GM23338 (cell line): ENCODE measurements around the gene TMEM273. TPM values are rescaled to one million over a fixed set of nuclear protein-coding genes. Genes with fewer than 3 reads are reported as not detected.

ENCODE experiments used
- ATAC-seq: fragments of 200-7000 bp; cut with Tn5 transposase; 3 replicates; pipeline ENCODE4 v1.9.1; 2020
- DNase-seq: peaks from one replicate; pipeline ENCODE4 v3.0.0-alpha.2; 2015; ENCODE audit warnings: low spot score
- H2AFZ ChIP-seq: fragments of 200-600 bp; sonication (generic); 2 replicates; pipeline ENCODE4 v1.8.0; 2016; ENCODE audit warnings: antibody characterized with exemption, mild to moderate bottlenecking, moderate library complexity
- H3F3A ChIP-seq: fragments of 200-600 bp; sonication (generic); replicated peaks from 2 replicates; pipeline ENCODE4 v1.8.0; 2017; ENCODE audit warnings: antibody characterized with exemption, mixed run types, low read depth
- H3K27ac ChIP-seq: fragments of 200-600 bp; sonication (generic); 2 replicates; pipeline ENCODE4 v1.6.1; 2016; ENCODE audit warnings: low read depth
- H3K27me3 ChIP-seq: fragments of 200-600 bp; sonication (generic); 2 replicates; pipeline ENCODE4 v1.8.0; 2016; ENCODE audit warnings: mild to moderate bottlenecking, mixed run types, moderate library complexity; ENCODE audit not compliant: insufficient read depth
- H3K36me3 ChIP-seq: fragments of 200-600 bp; sonication (generic); 2 replicates; pipeline ENCODE4 v1.8.0; 2016; ENCODE audit warnings: mild to moderate bottlenecking; ENCODE audit not compliant: insufficient read depth
- H3K4me1 ChIP-seq: fragments of 200-600 bp; sonication (generic); 2 replicates; pipeline ENCODE4 v1.8.0; 2016; ENCODE audit warnings: mild to moderate bottlenecking, moderate library complexity; ENCODE audit not compliant: insufficient read depth
- H3K4me2 ChIP-seq: fragments of 200-600 bp; sonication (generic); 2 replicates; pipeline ENCODE4 v1.7.1; 2017; ENCODE audit warnings: mixed run types
- H3K4me3 ChIP-seq: fragments of 200-600 bp; sonication (generic); 2 replicates; pipeline ENCODE4 v1.6.1; 2016; ENCODE audit warnings: mixed run types
- H3K79me2 ChIP-seq: fragments of 200-600 bp; sonication (generic); replicated peaks from 2 replicates; pipeline ENCODE4 v1.8.0; 2017; ENCODE audit warnings: mild to moderate bottlenecking; ENCODE audit not compliant: insufficient read depth
- H3K9me2 ChIP-seq: fragments of 200-600 bp; sonication (generic); 2 replicates; pipeline ENCODE4 v1.8.0; 2017; ENCODE audit not compliant: insufficient read depth
- H4K20me1 ChIP-seq: fragments of 200-600 bp; sonication (generic); replicated peaks from 2 replicates; pipeline ENCODE4 v1.8.0; 2017; ENCODE audit warnings: mild to moderate bottlenecking; ENCODE audit not compliant: insufficient read depth
- H3K27ac Mint-ChIP-seq: 2 replicates; pipeline ENCODE4 v1.8.0; 2020; ENCODE audit warnings: inconsistent platforms, mild to moderate bottlenecking, moderate library complexity, mixed read lengths
- H3K27me3 Mint-ChIP-seq: 3 replicates; pipeline ENCODE4 v1.8.0; 2022; ENCODE audit warnings: low read depth, mild to moderate bottlenecking, moderate library complexity, mixed read lengths, inconsistent platforms; ENCODE audit not compliant: insufficient read depth, poor library complexity
- H3K36me3 Mint-ChIP-seq: 3 replicates; pipeline ENCODE4 v1.8.0; 2021; ENCODE audit warnings: low read depth, mild to moderate bottlenecking, inconsistent platforms, moderate library complexity, mixed read lengths
- H3K4me1 Mint-ChIP-seq: 3 replicates; pipeline ENCODE4 v1.8.0; 2020; ENCODE audit warnings: mild to moderate bottlenecking, inconsistent platforms, mixed read lengths
- H3K4me3 Mint-ChIP-seq: 3 replicates; pipeline ENCODE4 v1.8.0; 2021; ENCODE audit warnings: moderate library complexity, mild to moderate bottlenecking, inconsistent platforms, mixed read lengths
- H3K9me3 Mint-ChIP-seq: 3 replicates; pipeline ENCODE4 v1.8.0; 2020; ENCODE audit warnings: moderate library complexity, mild to moderate bottlenecking, inconsistent platforms, mixed read lengths
- CREB1 ChIP-seq: fragments of 250-450 bp; sonication (Bioruptor Pico); IDR thresholded peaks from 2 replicates; pipeline ENCODE4 v1.5.0; 2020; ENCODE audit warnings: low read depth, mild to moderate bottlenecking, moderate library complexity
- EZH2 ChIP-seq: fragments of 200-600 bp; sonication (generic); IDR thresholded peaks from one replicate; pipeline ENCODE4 v1.8.0; 2017; ENCODE audit warnings: antibody characterized with exemption, mild to moderate bottlenecking, low read depth; ENCODE audit not compliant: unreplicated experiment
- EZH2phosphoT487 ChIP-seq: fragments of 200-600 bp; sonication (generic); IDR thresholded peaks from one replicate; pipeline ENCODE4 v1.8.1; 2018; ENCODE audit warnings: antibody characterized with exemption; ENCODE audit not compliant: unreplicated experiment
- JUNB ChIP-seq: IDR thresholded peaks from one replicate; pipeline ENCODE4 v1.6.1; 2016; ENCODE audit warnings: antibody characterized with exemption; ENCODE audit not compliant: unreplicated experiment
- NANOG ChIP-seq: IDR thresholded peaks from 2 replicates; pipeline ENCODE4 v1.6.1; 2016; ENCODE audit warnings: antibody characterized with exemption, borderline replicate concordance
- POLR2AphosphoS5 ChIP-seq: IDR thresholded peaks from 2 replicates; pipeline ENCODE4 v1.6.1; 2016; ENCODE audit warnings: antibody characterized with exemption, low read depth
- STAT1 ChIP-seq: IDR thresholded peaks from one replicate; pipeline ENCODE4 v1.6.1; 2016; ENCODE audit warnings: antibody characterized with exemption; ENCODE audit not compliant: unreplicated experiment
- ZNF114 ChIP-seq: fragments of 250-450 bp; sonication (Bioruptor Pico); IDR thresholded peaks from 2 replicates; pipeline ENCODE4 v1.5.0; 2020; ENCODE audit warnings: mild to moderate bottlenecking, moderate library complexity
- ZNF331 ChIP-seq: fragments of 250-450 bp; sonication (Bioruptor Pico); IDR thresholded peaks from 2 replicates; pipeline ENCODE4 v1.5.0; 2020; ENCODE audit warnings: low read depth, mild to moderate bottlenecking, moderate library complexity
- polyA plus RNA-seq: library from polyadenylated mRNA; unstranded; fragments of >200 nt; fragmentation: Nextera tagmentation; extraction: Ambion mirVana; gene quantifications from 2 replicates; pipeline ENCODE4 v1.2.1, GENCODE V29; 2016
- total RNA-seq: library from RNA; depleted of rRNA; stranded (reverse); fragments of >200 nt; shearing (Covaris generic); gene quantifications from 2 replicates; pipeline ENCODE4 v1.2.3, GENCODE V29; 2014
- TF ChIP-seq, protein P1 (sequence below): fragments of 250-450 bp; sonication (Bioruptor Pico); IDR thresholded peaks from 2 replicates; pipeline ENCODE4 v1.5.0; 2020; ENCODE audit warnings: mild to moderate bottlenecking, moderate library complexity
- TF ChIP-seq, protein P2 (sequence below), 2 experiments: fragments of 200-600 bp in 1 of 2; sonication (generic) in 1 of 2; conservative IDR thresholded peaks; 2 replicates each; pipeline versions ENCODE4 v1.5.1 to v1.6.1; 2016 to 2017; ENCODE audit warnings: antibody characterized with exemption in 2 of 2, low read depth in 2 of 2, mild to moderate bottlenecking in 2 of 2, moderate library complexity in 1 of 2
- TF ChIP-seq, protein P3 (sequence below): IDR thresholded peaks from one replicate; pipeline ENCODE4 v1.6.1; 2018; ENCODE audit warnings: antibody characterized with exemption; ENCODE audit not compliant: unreplicated experiment
- TF ChIP-seq, protein P4 (sequence below): IDR thresholded peaks from 2 replicates; pipeline ENCODE4 v1.6.1; 2016; ENCODE audit warnings: antibody characterized with exemption

TMEM273 gene
- total and polyA plus RNA-seq, 2 experiments from 2014 or later: not detected

DNA sequence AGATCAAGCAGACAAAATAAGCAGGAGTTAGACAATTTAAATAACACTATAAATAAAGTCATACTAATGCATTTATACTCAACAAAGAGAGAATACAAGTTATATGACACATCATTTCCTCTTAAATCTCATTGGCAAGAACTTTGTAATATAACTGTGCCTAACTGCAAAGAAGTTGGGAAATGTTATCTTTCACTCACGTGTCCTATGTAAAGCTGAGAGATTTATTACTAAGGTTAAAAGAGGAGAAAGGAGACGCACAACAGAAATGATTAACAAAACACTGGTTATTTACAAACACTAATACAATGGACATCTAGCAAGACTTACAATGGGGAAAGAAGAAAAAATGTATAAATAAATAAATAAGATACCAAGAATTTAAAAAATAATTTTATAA, 12.7 kb upstream of the TMEM273 start:
- H3F3A ChIP-seq: no peaks in the 10 kb centered on the region
- no peak overlapping the region for H3K4me3 Mint-ChIP-seq
- DNase-seq (no peak), ATAC-seq (no peak)
- no peak overlapping the region for H3K27ac Mint-ChIP-seq
- no peaks in the 10 kb centered on the region for H3K4me1 Mint-ChIP-seq
- H3K36me3 Mint-ChIP-seq: no peaks in the 10 kb centered on the region
- H3K27ac ChIP-seq: no peak overlapping the region
- no peak overlapping the region for H2AFZ ChIP-seq
- H4K20me1 ChIP-seq: no peaks in the 10 kb centered on the region
- H3K4me2 ChIP-seq: no peak overlapping the region
- H3K4me1 ChIP-seq: no peaks in the 10 kb centered on the region
- H3K27me3 ChIP-seq: no peaks in the 10 kb centered on the region
- H3K9me3 Mint-ChIP-seq: no peaks in the 10 kb centered on the region; the same call in 2 of the 3 replicates
- H3K4me3 ChIP-seq: no peak overlapping the region
- H3K27me3 Mint-ChIP-seq: no peaks in the 10 kb centered on the region
- TF ChIP-seq EZH2 (no peak), CREB1 (CRISPR knock-in tag) (no peak), EZH2phosphoT487 (no peak), STAT1 (no peak), JUNB (no peak), ZNF114 (CRISPR knock-in tag) (no peak), ZNF331 (CRISPR knock-in tag) (no peak), POLR2AphosphoS5 (no peak), NANOG (no peak)
- TF ChIP-seq, protein P1, sequence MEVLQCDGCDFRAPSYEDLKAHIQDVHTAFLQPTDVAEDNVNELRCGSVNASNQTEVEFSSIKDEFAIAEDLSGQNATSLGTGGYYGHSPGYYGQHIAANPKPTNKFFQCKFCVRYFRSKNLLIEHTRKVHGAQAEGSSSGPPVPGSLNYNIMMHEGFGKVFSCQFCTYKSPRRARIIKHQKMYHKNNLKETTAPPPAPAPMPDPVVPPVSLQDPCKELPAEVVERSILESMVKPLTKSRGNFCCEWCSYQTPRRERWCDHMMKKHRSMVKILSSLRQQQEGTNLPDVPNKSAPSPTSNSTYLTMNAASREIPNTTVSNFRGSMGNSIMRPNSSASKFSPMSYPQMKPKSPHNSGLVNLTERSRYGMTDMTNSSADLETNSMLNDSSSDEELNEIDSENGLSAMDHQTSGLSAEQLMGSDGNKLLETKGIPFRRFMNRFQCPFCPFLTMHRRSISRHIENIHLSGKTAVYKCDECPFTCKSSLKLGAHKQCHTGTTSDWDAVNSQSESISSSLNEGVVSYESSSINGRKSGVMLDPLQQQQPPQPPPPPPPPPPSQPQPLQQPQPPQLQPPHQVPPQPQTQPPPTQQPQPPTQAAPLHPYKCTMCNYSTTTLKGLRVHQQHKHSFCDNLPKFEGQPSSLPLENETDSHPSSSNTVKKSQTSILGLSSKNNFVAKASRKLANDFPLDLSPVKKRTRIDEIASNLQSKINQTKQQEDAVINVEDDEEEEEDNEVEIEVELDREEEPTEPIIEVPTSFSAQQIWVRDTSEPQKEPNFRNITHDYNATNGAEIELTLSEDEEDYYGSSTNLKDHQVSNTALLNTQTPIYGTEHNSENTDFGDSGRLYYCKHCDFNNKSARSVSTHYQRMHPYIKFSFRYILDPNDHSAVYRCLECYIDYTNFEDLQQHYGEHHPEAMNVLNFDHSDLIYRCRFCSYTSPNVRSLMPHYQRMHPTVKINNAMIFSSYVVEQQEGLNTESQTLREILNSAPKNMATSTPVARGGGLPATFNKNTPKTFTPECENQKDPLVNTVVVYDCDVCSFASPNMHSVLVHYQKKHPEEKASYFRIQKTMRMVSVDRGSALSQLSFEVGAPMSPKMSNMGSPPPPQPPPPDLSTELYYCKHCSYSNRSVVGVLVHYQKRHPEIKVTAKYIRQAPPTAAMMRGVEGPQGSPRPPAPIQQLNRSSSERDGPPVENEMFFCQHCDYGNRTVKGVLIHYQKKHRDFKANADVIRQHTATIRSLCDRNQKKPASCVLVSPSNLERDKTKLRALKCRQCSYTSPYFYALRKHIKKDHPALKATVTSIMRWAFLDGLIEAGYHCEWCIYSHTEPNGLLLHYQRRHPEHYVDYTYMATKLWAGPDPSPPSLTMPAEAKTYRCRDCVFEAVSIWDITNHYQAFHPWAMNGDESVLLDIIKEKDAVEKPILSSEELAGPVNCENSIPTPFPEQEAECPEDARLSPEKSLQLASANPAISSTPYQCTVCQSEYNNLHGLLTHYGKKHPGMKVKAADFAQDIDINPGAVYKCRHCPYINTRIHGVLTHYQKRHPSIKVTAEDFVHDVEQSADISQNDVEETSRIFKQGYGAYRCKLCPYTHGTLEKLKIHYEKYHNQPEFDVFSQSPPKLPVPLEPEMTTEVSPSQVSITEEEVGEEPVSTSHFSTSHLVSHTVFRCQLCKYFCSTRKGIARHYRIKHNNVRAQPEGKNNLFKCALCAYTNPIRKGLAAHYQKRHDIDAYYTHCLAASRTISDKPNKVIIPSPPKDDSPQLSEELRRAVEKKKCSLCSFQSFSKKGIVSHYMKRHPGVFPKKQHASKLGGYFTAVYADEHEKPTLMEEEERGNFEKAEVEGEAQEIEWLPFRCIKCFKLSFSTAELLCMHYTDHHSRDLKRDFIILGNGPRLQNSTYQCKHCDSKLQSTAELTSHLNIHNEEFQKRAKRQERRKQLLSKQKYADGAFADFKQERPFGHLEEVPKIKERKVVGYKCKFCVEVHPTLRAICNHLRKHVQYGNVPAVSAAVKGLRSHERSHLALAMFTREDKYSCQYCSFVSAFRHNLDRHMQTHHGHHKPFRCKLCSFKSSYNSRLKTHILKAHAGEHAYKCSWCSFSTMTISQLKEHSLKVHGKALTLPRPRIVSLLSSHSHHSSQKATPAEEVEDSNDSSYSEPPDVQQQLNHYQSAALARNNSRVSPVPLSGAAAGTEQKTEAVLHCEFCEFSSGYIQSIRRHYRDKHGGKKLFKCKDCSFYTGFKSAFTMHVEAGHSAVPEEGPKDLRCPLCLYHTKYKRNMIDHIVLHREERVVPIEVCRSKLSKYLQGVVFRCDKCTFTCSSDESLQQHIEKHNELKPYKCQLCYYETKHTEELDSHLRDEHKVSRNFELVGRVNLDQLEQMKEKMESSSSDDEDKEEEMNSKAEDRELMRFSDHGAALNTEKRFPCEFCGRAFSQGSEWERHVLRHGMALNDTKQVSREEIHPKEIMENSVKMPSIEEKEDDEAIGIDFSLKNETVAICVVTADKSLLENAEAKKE (CRISPR knock-in tag): no peak
- TF ChIP-seq, protein P2, sequence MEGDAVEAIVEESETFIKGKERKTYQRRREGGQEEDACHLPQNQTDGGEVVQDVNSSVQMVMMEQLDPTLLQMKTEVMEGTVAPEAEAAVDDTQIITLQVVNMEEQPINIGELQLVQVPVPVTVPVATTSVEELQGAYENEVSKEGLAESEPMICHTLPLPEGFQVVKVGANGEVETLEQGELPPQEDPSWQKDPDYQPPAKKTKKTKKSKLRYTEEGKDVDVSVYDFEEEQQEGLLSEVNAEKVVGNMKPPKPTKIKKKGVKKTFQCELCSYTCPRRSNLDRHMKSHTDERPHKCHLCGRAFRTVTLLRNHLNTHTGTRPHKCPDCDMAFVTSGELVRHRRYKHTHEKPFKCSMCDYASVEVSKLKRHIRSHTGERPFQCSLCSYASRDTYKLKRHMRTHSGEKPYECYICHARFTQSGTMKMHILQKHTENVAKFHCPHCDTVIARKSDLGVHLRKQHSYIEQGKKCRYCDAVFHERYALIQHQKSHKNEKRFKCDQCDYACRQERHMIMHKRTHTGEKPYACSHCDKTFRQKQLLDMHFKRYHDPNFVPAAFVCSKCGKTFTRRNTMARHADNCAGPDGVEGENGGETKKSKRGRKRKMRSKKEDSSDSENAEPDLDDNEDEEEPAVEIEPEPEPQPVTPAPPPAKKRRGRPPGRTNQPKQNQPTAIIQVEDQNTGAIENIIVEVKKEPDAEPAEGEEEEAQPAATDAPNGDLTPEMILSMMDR (conservative IDR thresholded peaks at IDR 0.05; ENCODE audit: low read depth in 2 of 2): no peak
- TF ChIP-seq, protein P3, sequence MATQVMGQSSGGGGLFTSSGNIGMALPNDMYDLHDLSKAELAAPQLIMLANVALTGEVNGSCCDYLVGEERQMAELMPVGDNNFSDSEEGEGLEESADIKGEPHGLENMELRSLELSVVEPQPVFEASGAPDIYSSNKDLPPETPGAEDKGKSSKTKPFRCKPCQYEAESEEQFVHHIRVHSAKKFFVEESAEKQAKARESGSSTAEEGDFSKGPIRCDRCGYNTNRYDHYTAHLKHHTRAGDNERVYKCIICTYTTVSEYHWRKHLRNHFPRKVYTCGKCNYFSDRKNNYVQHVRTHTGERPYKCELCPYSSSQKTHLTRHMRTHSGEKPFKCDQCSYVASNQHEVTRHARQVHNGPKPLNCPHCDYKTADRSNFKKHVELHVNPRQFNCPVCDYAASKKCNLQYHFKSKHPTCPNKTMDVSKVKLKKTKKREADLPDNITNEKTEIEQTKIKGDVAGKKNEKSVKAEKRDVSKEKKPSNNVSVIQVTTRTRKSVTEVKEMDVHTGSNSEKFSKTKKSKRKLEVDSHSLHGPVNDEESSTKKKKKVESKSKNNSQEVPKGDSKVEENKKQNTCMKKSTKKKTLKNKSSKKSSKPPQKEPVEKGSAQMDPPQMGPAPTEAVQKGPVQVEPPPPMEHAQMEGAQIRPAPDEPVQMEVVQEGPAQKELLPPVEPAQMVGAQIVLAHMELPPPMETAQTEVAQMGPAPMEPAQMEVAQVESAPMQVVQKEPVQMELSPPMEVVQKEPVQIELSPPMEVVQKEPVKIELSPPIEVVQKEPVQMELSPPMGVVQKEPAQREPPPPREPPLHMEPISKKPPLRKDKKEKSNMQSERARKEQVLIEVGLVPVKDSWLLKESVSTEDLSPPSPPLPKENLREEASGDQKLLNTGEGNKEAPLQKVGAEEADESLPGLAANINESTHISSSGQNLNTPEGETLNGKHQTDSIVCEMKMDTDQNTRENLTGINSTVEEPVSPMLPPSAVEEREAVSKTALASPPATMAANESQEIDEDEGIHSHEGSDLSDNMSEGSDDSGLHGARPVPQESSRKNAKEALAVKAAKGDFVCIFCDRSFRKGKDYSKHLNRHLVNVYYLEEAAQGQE: no peak
- TF ChIP-seq, protein P4, sequence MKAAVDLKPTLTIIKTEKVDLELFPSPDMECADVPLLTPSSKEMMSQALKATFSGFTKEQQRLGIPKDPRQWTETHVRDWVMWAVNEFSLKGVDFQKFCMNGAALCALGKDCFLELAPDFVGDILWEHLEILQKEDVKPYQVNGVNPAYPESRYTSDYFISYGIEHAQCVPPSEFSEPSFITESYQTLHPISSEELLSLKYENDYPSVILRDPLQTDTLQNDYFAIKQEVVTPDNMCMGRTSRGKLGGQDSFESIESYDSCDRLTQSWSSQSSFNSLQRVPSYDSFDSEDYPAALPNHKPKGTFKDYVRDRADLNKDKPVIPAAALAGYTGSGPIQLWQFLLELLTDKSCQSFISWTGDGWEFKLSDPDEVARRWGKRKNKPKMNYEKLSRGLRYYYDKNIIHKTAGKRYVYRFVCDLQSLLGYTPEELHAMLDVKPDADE: no peak
- H3K36me3 ChIP-seq: no peaks in the 10 kb centered on the region
- H3K79me2 ChIP-seq: no peaks in the 10 kb centered on the region
- H3K9me2 ChIP-seq: no peaks in the 10 kb centered on the region
